ENCODE data around the gene JMJD1C.
"Not testable (repeated sequence)": the region's sequence is repeated elsewhere in the genome, so short reads cannot be mapped to it uniquely, and the experiment has no call there.

Gene JMJD1C

GRCh38 chr10:63465293-63466143, at the start of gene JMJD1C:
Gene JMJD1C (minus strand): TSS chr10:63465977. CDS start chr10:63465662, 315 bp downstream.
- no peak for FAIRE-seq

- FAIRE-seq, result no peak
Measured at GRCh38 chr10:63515002-63515763, 49.4 kb upstream of the JMJD1C start.

- FAIRE-seq, result no peak
Measured at GRCh38 chr10:63506554-63506953, 40.8 kb upstream of the JMJD1C start.

- FAIRE-seq, result no peak
Measured at GRCh38 chr10:63505562-63505961, 39.8 kb upstream of the JMJD1C start.

GRCh38 chr10:63504145-63504881, 38.5 kb upstream of the JMJD1C start:
- FAIRE-seq, result no peak

GRCh38 chr10:63503395-63503794, 37.6 kb upstream of the JMJD1C start:
- no peak for FAIRE-seq

GRCh38 chr10:63502832-63503231, 37.1 kb upstream of the JMJD1C start:
- no peak for FAIRE-seq

GRCh38 chr10:63501954-63502353, 36.2 kb upstream of the JMJD1C start:
- FAIRE-seq, result no peak

GRCh38 chr10:63500551-63500950, 34.8 kb upstream of the JMJD1C start:
- not testable (repeated sequence) for FAIRE-seq

- no peak for FAIRE-seq
Measured at GRCh38 chr10:63498665-63499064, 32.9 kb upstream of the JMJD1C start.

GRCh38 chr10:63497321-63497720, 31.5 kb upstream of the JMJD1C start:
- FAIRE-seq, result no peak

GRCh38 chr10:63496561-63496960, 30.8 kb upstream of the JMJD1C start:
- FAIRE-seq, result no peak

- FAIRE-seq, result no peak
Measured at GRCh38 chr10:63494951-63495350, 29.2 kb upstream of the JMJD1C start.

GRCh38 chr10:63493004-63493403, 27.2 kb upstream of the JMJD1C start:
- no peak for FAIRE-seq

- not testable (repeated sequence) for FAIRE-seq
Measured at GRCh38 chr10:63492317-63492690, 26.5 kb upstream of the JMJD1C start.

GRCh38 chr10:63491588-63492316, 26.0 kb upstream of the JMJD1C start:
- FAIRE-seq, result no peak

GRCh38 chr10:63489838-63490237, 24.1 kb upstream of the JMJD1C start:
- no peak for FAIRE-seq

GRCh38 chr10:63487990-63488389, 22.2 kb upstream of the JMJD1C start:
- FAIRE-seq, result no peak

- no peak for FAIRE-seq
Measured at GRCh38 chr10:63483983-63484382, 18.2 kb upstream of the JMJD1C start.

- no peak for FAIRE-seq
Measured at GRCh38 chr10:63481815-63482421, 16.1 kb upstream of the JMJD1C start.

- no peak for FAIRE-seq
Measured at GRCh38 chr10:63480237-63480636, 14.5 kb upstream of the JMJD1C start.

GRCh38 chr10:63478564-63478963, 12.8 kb upstream of the JMJD1C start:
- FAIRE-seq, result no peak

Measured in endometrium (tissue), 2 donors.